ENCODE results near the gene PKN3. TPM values are rescaled to one million over a fixed set of nuclear protein-coding genes. Genes with fewer than 3 reads are reported as not detected.

The PKN3 gene
- total and polyA plus RNA-seq, 2 of the 13 experiments (the other 11 are each of a cell fraction or from before 2014, with no cell fraction given), result 10.5 to 13.2 TPM

GRCh38 chr9:128656416-128657343 lies 45.6 kb upstream of the PKN3 start, which contains the start of gene DYNC2I2 (continued):
- TF ChIP-seq ATF4 (CRISPR knock-in tag; IDR thresholded peaks at IDR 0.05) (peak in 1 of 2 experiments; percentile 60; a peak in 1 of 4 replicates), MEF2D (CRISPR knock-in tag; IDR thresholded peaks at IDR 0.05) (peak; percentile 65), ZFP1 (CRISPR knock-in tag; IDR thresholded peaks at IDR 0.05) (peak; percentile 78), CSRNP1 (CRISPR knock-in tag; IDR thresholded peaks at IDR 0.05) (0 out of 2 replicates have a peak, but pooled peaks have one; percentile 22), LCORL (IDR thresholded peaks at IDR 0.05) (0 out of 2 replicates have a peak, but pooled peaks have one; percentile 24), LCORL (CRISPR knock-in tag; IDR thresholded peaks at IDR 0.05) (peak; percentile 48; the same call in 1 of the 2 replicates), ISX (CRISPR knock-in tag; conservative IDR thresholded peaks at IDR 0.05) (0 out of 2 replicates have a peak, but pooled peaks have one; percentile 31), NR2F6 (IDR thresholded peaks at IDR 0.05) (no peak), NR2F6 (CRISPR knock-in tag; IDR thresholded peaks at IDR 0.05) (peak; percentile 59), ZNF781 (CRISPR knock-in tag; IDR thresholded peaks at IDR 0.05; ENCODE audit: borderline replicate concordance, not compliant biosample characterization) (peak; percentile 90), ZSCAN9 (CRISPR knock-in tag; IDR thresholded peaks at IDR 0.05; ENCODE audit: borderline replicate concordance) (peak; percentile 79; the same call in 1 of the 2 replicates), ZNF547 (CRISPR knock-in tag; IDR thresholded peaks at IDR 0.05) (peak; percentile 83; the same call in 1 of the 2 replicates), ZSCAN29 (CRISPR knock-in tag; conservative IDR thresholded peaks at IDR 0.05) (no peak; the same call in 1 of the 2 replicates), SRY (CRISPR knock-in tag; IDR thresholded peaks at IDR 0.05) (peak; percentile 78; the same call in 1 of the 2 replicates), NFYC (CRISPR knock-in tag; IDR thresholded peaks at IDR 0.05) (peak; percentile 32; the same call in 1 of the 2 replicates), HNF1A (IDR thresholded peaks at IDR 0.05; ENCODE audit: low read depth) (0 out of 2 replicates have a peak, but pooled peaks have one; percentile 15), HNF1A (CRISPR knock-in tag; IDR thresholded peaks at IDR 0.05; ENCODE audit: borderline replicate concordance) (peak; percentile 37; the same call in 1 of the 2 replicates), ZNF878 (CRISPR knock-in tag; IDR thresholded peaks at IDR 0.05) (no peak), ATF6 (CRISPR knock-in tag; conservative IDR thresholded peaks at IDR 0.05) (no peak), ZNF329 (CRISPR knock-in tag; IDR thresholded peaks at IDR 0.05; ENCODE audit: low read depth) (0 out of 2 replicates have a peak, but pooled peaks have one; percentile 27), ZNF772 (CRISPR knock-in tag; IDR thresholded peaks at IDR 0.05) (peak; percentile 59)
